Ammon's horn (tissue), 1 donor: Measurements from ENCODE around the gene PLA2G2C.

Experiments used
- DNase-seq: peaks from one replicate; pipeline ENCODE4 v3.0.0-alpha.2; 2016; ENCODE audit warnings: low spot score

PLA2G2C gene

GRCh38 chr1:20152599-20152930 lies 33.8 kb downstream of the PLA2G2C start:
- no peak for DNase-seq

- DNase-seq: peak; percentile 88
Observed at GRCh38 chr1:20151906-20152598, 34.3 kb downstream of the PLA2G2C start.

GRCh38 chr1:20150969-20151368 lies 35.3 kb downstream of the PLA2G2C start:
- DNase-seq: no peak

GRCh38 chr1:20150326-20150705 lies 36.0 kb downstream of the PLA2G2C start:
- no peak for DNase-seq

- DNase-seq: no peak
Observed at GRCh38 chr1:20149601-20150325, 36.6 kb downstream of the PLA2G2C start.

- DNase-seq: no peak
Observed at GRCh38 chr1:20148571-20149500, 37.5 kb downstream of the PLA2G2C start.

GRCh38 chr1:20147846-20148570 lies 38.3 kb downstream of the PLA2G2C start:
- no peak for DNase-seq

- no peak for DNase-seq
Observed at GRCh38 chr1:20143734-20144565, 42.4 kb downstream of the PLA2G2C start.

- no peak for DNase-seq
Observed at GRCh38 chr1:20143318-20143717, 43.0 kb downstream of the PLA2G2C start.

GRCh38 chr1:20142001-20142710 lies 44.2 kb downstream of the PLA2G2C start:
- DNase-seq: no peak

- no peak for DNase-seq
Observed at GRCh38 chr1:20141466-20141865, 44.9 kb downstream of the PLA2G2C start.

GRCh38 chr1:20141001-20141400 lies 45.3 kb downstream of the PLA2G2C start:
- DNase-seq: no peak

GRCh38 chr1:20139776-20140612 lies 46.3 kb downstream of the PLA2G2C start:
- no peak for DNase-seq

GRCh38 chr1:20138961-20139550 lies 47.3 kb downstream of the PLA2G2C start, which contains the start of gene PLA2G2F:
PLA2G2F (plus strand) TSS chr1:20139323; CDS start chr1:20139428, 105 bp downstream.
- DNase-seq: no peak

- DNase-seq: no peak
Observed at GRCh38 chr1:20138346-20138745, 48.0 kb downstream of the PLA2G2C start.

- no peak for DNase-seq
Observed at GRCh38 chr1:20137604-20138003, 48.7 kb downstream of the PLA2G2C start.

- no peak for DNase-seq
Observed at GRCh38 chr1:20137055-20137454, 49.3 kb downstream of the PLA2G2C start.

GRCh38 chr1:20136249-20136648 lies 50.1 kb downstream of the PLA2G2C start:
- DNase-seq: no peak

- no peak for DNase-seq
Observed at GRCh38 chr1:20134995-20135394, 51.3 kb downstream of the PLA2G2C start.
